ENCODE measurements around the gene PDIA4.

DNA sequence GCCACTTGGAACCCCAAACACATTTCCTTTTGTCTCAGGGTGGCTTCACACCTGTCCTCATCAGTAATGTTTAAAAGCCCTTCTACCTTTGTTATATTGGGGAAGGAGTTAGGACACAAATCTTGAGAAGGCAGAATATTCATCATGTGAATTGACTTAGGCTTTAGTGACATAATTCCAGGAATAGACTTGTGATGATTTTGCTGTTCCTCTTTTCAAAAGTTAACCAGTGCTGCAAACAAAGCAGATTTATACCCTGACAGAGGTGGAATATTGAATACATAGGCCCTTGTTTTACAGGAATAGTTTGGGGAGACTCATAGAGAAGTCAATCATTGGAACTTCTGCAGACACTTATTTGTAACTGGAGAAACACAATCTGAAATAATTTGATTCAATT is 35.2 kb upstream of the PDIA4 start:
- TF ChIP-seq, protein P1, sequence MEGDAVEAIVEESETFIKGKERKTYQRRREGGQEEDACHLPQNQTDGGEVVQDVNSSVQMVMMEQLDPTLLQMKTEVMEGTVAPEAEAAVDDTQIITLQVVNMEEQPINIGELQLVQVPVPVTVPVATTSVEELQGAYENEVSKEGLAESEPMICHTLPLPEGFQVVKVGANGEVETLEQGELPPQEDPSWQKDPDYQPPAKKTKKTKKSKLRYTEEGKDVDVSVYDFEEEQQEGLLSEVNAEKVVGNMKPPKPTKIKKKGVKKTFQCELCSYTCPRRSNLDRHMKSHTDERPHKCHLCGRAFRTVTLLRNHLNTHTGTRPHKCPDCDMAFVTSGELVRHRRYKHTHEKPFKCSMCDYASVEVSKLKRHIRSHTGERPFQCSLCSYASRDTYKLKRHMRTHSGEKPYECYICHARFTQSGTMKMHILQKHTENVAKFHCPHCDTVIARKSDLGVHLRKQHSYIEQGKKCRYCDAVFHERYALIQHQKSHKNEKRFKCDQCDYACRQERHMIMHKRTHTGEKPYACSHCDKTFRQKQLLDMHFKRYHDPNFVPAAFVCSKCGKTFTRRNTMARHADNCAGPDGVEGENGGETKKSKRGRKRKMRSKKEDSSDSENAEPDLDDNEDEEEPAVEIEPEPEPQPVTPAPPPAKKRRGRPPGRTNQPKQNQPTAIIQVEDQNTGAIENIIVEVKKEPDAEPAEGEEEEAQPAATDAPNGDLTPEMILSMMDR (IDR thresholded peaks at IDR 0.05), result no peak
- no peak for TF ChIP-seq POLR2A (IDR thresholded peaks at IDR 0.05)

All from esophagus squamous epithelium (tissue), 4 donors.